T-cell (primary cell): Measurements from ENCODE around the gene MYMK. TPM values are rescaled to one million over a fixed set of nuclear protein-coding genes. Genes with fewer than 3 reads are reported as not detected.

Experiments
- ATAC-seq, 4 experiments: fragments of 200-7000 bp in 3 of 4; fragments of 150-1000 bp in 1 of 4; cut with Tn5 transposase; replicated peaks in 1 of 4; 1 replicate in 3 of 4; 2 replicates in 1 of 4; pipeline ENCODE4 v1.10.0; 2021; ENCODE audit warnings: moderate library complexity in 3 of 4, mild to moderate bottlenecking in 2 of 4, moderate number of reproducible peaks in 1 of 4
- CTCF ChIA-PET, 2 donors: fragments of 300-600 bp; sonication (Branson Sonifier 250); formaldehyde crosslinking; loops; one replicate each; lab custom pipeline; 2022; ENCODE audit warnings: antibody characterized with exemption in 2 of 2; lab: Charles Lee
- POLR2A ChIA-PET, 2 donors: fragments of 300-600 bp; sonication (Branson Sonifier 250); formaldehyde crosslinking; loops; one replicate each; lab custom pipeline; 2022; ENCODE audit warnings: antibody characterized with exemption in 2 of 2; lab: Charles Lee
- DNase-seq, 35 experiments: peaks; one replicate each; pipeline versions ENCODE4 v3.0.0 to v3.0.0-alpha.2; 2013 to 2023
- H3K27ac ChIP-seq: one replicate; pipeline ENCODE4 v1.5.1; 2013; ENCODE audit warnings: low read length
- H3K27me3 ChIP-seq, 2 experiments: replicated peaks in 1 of 2; 1 replicate in 1 of 2; 2 replicates in 1 of 2; pipeline versions ENCODE4 v1.6.1 to v1.7.0; 2013; ENCODE audit warnings: low read length in 1 of 2, mixed read lengths in 1 of 2; ENCODE audit not compliant: control insufficient read depth in 2 of 2, insufficient read depth in 2 of 2; ENCODE audit errors: extremely low read depth in 1 of 2
- H3K36me3 ChIP-seq, 2 donors: 1 replicate in 1 of 2; 2 replicates in 1 of 2; pipeline versions ENCODE4 v1.6.1 to v1.7.0; 2013; ENCODE audit warnings: low read length in 1 of 2; ENCODE audit not compliant: control insufficient read depth in 2 of 2, insufficient read depth in 1 of 2; ENCODE audit errors: extremely low read depth in 1 of 2
- H3K4me1 ChIP-seq, 2 experiments: 1 replicate in 1 of 2; 2 replicates in 1 of 2; pipeline versions ENCODE4 v1.6.1 to v1.7.0; 2013; ENCODE audit warnings: low read length in 2 of 2, mixed read lengths in 1 of 2; ENCODE audit not compliant: insufficient read depth in 2 of 2, control insufficient read depth in 1 of 2; ENCODE audit errors: extremely low read depth in 1 of 2
- H3K4me3 ChIP-seq, 2 donors: 1 replicate in 1 of 2; 2 replicates in 1 of 2; pipeline versions ENCODE4 v1.5.1 to v1.7.0; 2013; ENCODE audit warnings: mild to moderate bottlenecking in 2 of 2, low read length in 1 of 2, moderate library complexity in 1 of 2; ENCODE audit not compliant: control insufficient read depth in 1 of 2; ENCODE audit errors: extremely low read depth in 1 of 2
- H3K9me3 ChIP-seq: 2 replicates; pipeline ENCODE4 v1.7.0; 2013
- H3K27ac Mint-ChIP-seq, 2 donors: one replicate each; pipeline ENCODE4 v1.8.0; 2020 to 2021; ENCODE audit warnings: mild to moderate bottlenecking in 2 of 2, mixed read lengths in 2 of 2
- H3K27me3 Mint-ChIP-seq, 2 donors: one replicate each; pipeline ENCODE4 v1.8.0; 2021 to 2022; ENCODE audit warnings: mixed read lengths in 2 of 2
- H3K36me3 Mint-ChIP-seq: one replicate; pipeline ENCODE4 v1.8.0; 2021; ENCODE audit warnings: mixed read lengths
- H3K4me1 Mint-ChIP-seq, 3 donors: one replicate each; pipeline ENCODE4 v1.8.0; 2020 to 2022; ENCODE audit warnings: mixed read lengths in 3 of 3, mild to moderate bottlenecking in 1 of 3
- H3K4me3 Mint-ChIP-seq, 3 donors: one replicate each; pipeline ENCODE4 v1.8.0; 2020 to 2022; ENCODE audit warnings: mild to moderate bottlenecking in 3 of 3, mixed read lengths in 3 of 3, moderate library complexity in 3 of 3
- H3K9me3 Mint-ChIP-seq, 3 donors: one replicate each; pipeline ENCODE4 v1.8.0; 2020 to 2022; ENCODE audit warnings: mixed read lengths in 3 of 3
- WGBS: methylation state at CpG from one replicate; pipeline ENCODE4 v1.1.5; 2013; ENCODE audit warnings: missing lambda C conversion rate; ENCODE audit not compliant: insufficient coverage; 5-methylcytosine and 5-hydroxymethylcytosine counted together
- total RNA-seq, 35 experiments: library from RNA in 6 of 35; stranded (reverse) in 6 of 35; fragments of 120-200 nt in 1 of 35; gene quantifications; one replicate each; pipeline versions ENCODE4 v1.2.1 to v1.2.4 and lab custom pipeline; 2013 to 2026

Gene MYMK, protein sequence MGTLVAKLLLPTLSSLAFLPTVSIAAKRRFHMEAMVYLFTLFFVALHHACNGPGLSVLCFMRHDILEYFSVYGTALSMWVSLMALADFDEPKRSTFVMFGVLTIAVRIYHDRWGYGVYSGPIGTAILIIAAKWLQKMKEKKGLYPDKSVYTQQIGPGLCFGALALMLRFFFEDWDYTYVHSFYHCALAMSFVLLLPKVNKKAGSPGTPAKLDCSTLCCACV
- not detected for total RNA-seq
- total RNA-seq (2013): not detected
- total RNA-seq (lab: John Stamatoyannopoulos, UW): 0 to 0.06 (median 0) reads per million in 29 experiments

GRCh38 chr9:133524679-133525228 is at the start of gene MYMK:
Gene MYMK (minus strand): TSS chr9:133524959. CDS start chr9:133524844, 115 bp downstream.
- no peak for ATAC-seq
- WGBS: 90% methylated on average over 14 of the region's 17 CpGs
- DNase-seq: no peak
- Histone ChIP-seq H3K27me3 (peaks cover 0 to 45% of the 10 kb centered on the region in 2 experiments), H3K27ac (no peak within 1 kb of the TSS), H3K36me3 (no peaks in the 10 kb centered on the region), H3K4me1 (peaks cover 12 to 15% of the 10 kb centered on the region in 2 experiments), H3K9me3 (no peaks in the 10 kb centered on the region), H3K4me3 (no peak within 1 kb of the TSS)
- no peaks in the 10 kb centered on the region for H3K36me3 Mint-ChIP-seq
- H3K9me3 Mint-ChIP-seq: no peaks in the 10 kb centered on the region
- POLR2A ChIA-PET: no interaction called here
- CTCF ChIA-PET: no interaction called here
- peaks cover 4 to 13% (median 6%) of the 10 kb centered on the region in 3 donors for H3K4me1 Mint-ChIP-seq
- peaks cover 0 to 5% of the 10 kb centered on the region in 2 donors for H3K27me3 Mint-ChIP-seq
- H3K27ac Mint-ChIP-seq: no peak within 1 kb of the TSS
- no peak within 1 kb of the TSS for H3K4me3 Mint-ChIP-seq

GRCh38 chr9:133573791-133574515 is 49.2 kb upstream of the MYMK start:
- ChIA-PET POLR2A (no interaction called here), CTCF (no interaction called here)
- no peak overlapping the region for H3K27ac Mint-ChIP-seq
- ATAC-seq (no peak), DNase-seq (no peak)
- peaks cover 0 to 55% of the 10 kb centered on the region in 2 experiments for H3K27me3 ChIP-seq
- H3K36me3 ChIP-seq: no peaks in the 10 kb centered on the region
- no peak overlapping the region for H3K4me3 Mint-ChIP-seq
- H3K4me3 ChIP-seq: no peak overlapping the region
- H3K4me1 Mint-ChIP-seq: peaks cover 3 to 10% (median 8%) of the 10 kb centered on the region in 3 donors
- H3K9me3 Mint-ChIP-seq: no peaks in the 10 kb centered on the region
- 90% methylated on average over 16 of the region's 21 CpGs for WGBS
- H3K4me1 ChIP-seq: peaks cover 4 to 5% of the 10 kb centered on the region in 2 experiments
- H3K27ac ChIP-seq: no peak overlapping the region
- no peaks in the 10 kb centered on the region for H3K9me3 ChIP-seq
- H3K27me3 Mint-ChIP-seq: peaks cover 12 to 34% of the 10 kb centered on the region in 2 donors
- no peaks in the 10 kb centered on the region for H3K36me3 Mint-ChIP-seq

GRCh38 chr9:133572821-133573361 is 48.1 kb upstream of the MYMK start:
- Histone ChIP-seq H3K36me3 (no peaks in the 10 kb centered on the region), H3K4me3 (no peak overlapping the region), H3K27ac (no peak overlapping the region), H3K4me1 (peaks cover 4 to 5% of the 10 kb centered on the region in 2 experiments), H3K9me3 (no peaks in the 10 kb centered on the region), H3K27me3 (peaks cover 0 to 44% of the 10 kb centered on the region in 2 experiments)
- ATAC-seq: no peak
- WGBS: 86% methylated on average over 11 of the region's 15 CpGs
- CTCF ChIA-PET: no interaction called here
- H3K27ac Mint-ChIP-seq: no peak overlapping the region
- H3K4me3 Mint-ChIP-seq: no peak overlapping the region
- POLR2A ChIA-PET: no interaction called here
- no peaks in the 10 kb centered on the region for H3K9me3 Mint-ChIP-seq
- DNase-seq: no peak
- H3K27me3 Mint-ChIP-seq: peaks cover 7 to 28% of the 10 kb centered on the region in 2 donors
- H3K36me3 Mint-ChIP-seq: no peaks in the 10 kb centered on the region
- peaks cover 3 to 8% (median 6%) of the 10 kb centered on the region in 3 donors for H3K4me1 Mint-ChIP-seq

DNA sequence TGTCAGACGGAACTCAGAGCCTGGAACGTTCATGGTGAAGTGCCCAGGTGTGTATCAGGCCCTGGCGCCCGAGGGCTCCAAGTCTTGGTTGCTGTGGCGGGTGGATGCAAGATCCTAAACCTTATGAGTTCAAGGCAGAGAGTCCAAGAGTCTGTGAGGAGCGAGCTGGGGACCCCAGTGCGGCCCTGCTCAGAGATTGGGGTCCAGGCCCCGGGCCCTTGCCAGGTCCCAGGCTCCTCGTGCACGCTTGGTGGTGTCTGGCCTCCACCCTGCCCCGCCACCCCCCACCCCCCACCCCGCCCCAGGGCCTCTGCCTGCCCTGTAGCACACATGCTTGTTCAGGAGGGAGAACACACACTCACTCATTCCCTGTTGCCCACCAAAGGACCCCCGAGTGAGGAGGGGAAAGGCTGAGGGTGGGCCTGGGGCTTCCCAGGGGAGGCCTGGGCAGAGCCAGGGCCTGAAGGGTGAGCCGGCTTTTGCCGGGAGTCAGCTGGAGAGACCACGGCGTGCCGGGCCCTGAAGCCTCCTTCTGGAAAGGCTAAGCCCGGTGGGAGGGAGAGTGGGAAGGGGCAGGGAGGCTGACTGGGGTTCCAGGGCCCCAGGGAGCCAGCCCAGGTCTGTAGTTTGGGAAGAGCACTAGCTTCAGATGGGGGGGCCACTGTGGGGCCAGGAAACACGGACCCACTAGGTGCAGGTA is 47.3 kb upstream of the MYMK start:
- ChIA-PET CTCF (no interaction called here), POLR2A (no interaction called here)
- Histone ChIP-seq H3K4me3 (no peak overlapping the region), H3K4me1 (peaks cover 0 to 5% of the 10 kb centered on the region in 2 experiments), H3K9me3 (no peaks in the 10 kb centered on the region), H3K27ac (no peak overlapping the region), H3K36me3 (no peaks in the 10 kb centered on the region), H3K27me3 (peaks cover 0 to 38% of the 10 kb centered on the region in 2 experiments)
- ATAC-seq (no peak), DNase-seq (no peak)
- Mint-ChIP-seq H3K4me3 (no peak overlapping the region), H3K9me3 (no peaks in the 10 kb centered on the region), H3K27ac (no peak overlapping the region), H3K4me1 (peaks cover 3 to 6% (median 6%) of the 10 kb centered on the region in 3 donors), H3K27me3 (peaks cover 7 to 22% of the 10 kb centered on the region in 2 donors), H3K36me3 (no peaks in the 10 kb centered on the region)
- WGBS: 81% methylated on average over 12 of the region's 20 CpGs

DNA sequence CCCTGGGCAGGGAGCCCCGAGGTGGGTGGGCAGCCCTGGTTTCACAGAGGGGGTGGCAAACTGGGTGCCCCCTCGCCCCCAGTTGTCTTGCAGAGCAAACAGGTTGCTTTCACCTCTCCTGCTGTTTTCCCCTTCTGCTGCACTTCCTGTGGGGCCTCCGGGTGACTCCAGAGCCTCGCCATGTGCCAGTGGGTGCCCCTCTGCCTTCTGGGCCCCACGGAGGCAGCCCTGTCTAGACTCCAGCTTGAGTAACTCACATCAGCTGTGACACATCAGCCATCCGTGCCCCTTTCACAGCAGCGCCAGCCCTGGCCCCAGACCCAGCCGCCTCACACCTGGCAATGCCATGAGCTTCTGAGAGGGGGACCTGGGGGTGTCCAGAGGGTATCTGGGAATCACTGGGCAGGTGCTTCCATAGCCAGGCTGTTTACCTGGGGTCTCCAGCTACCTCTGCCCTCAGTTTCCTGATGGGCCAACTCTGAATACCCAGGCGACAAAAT is 46.7 kb upstream of the MYMK start:
- H3K9me3 ChIP-seq: no peaks in the 10 kb centered on the region
- Mint-ChIP-seq H3K4me1 (peaks cover 0 to under 1% (median 0%) of the 10 kb centered on the region in 3 donors), H3K36me3 (no peaks in the 10 kb centered on the region), H3K27me3 (peaks cover 1 to 16% of the 10 kb centered on the region in 2 donors), H3K4me3 (no peak overlapping the region), H3K27ac (no peak overlapping the region), H3K9me3 (no peaks in the 10 kb centered on the region)
- H3K27me3 ChIP-seq: peaks cover 0 to 36% of the 10 kb centered on the region in 2 experiments
- ChIA-PET CTCF (interaction anchor here in 1 of 2 donors (0.6 kb wide), 1 partner anchor 301 kb away, joined by 4 read pairs; no protein-coding TSS in a partner anchor), POLR2A (no interaction called here)
- 46% methylated on average over 9 of the region's 9 CpGs for WGBS
- H3K4me1 ChIP-seq: no peaks in the 10 kb centered on the region
- no peaks in the 10 kb centered on the region for H3K36me3 ChIP-seq
- H3K27ac ChIP-seq: no peak overlapping the region
- H3K4me3 ChIP-seq: no peak overlapping the region
- ATAC-seq (no peak), DNase-seq (no peak)
